ENCODE results near the gene ATXN7L3. TPM values are rescaled to one million over a fixed set of nuclear protein-coding genes. Genes with fewer than 3 reads are reported as not detected.
A peak's percentile ranks its signal among the peaks of the same experiment; 100 is the strongest.

Gene ATXN7L3
- total and polyA plus RNA-seq, 9 of the 15 experiments (the other 6 are each of a cell fraction or from before 2014, with no cell fraction given) = 0.62 to 66.1 (median 33.2) TPM

DNA sequence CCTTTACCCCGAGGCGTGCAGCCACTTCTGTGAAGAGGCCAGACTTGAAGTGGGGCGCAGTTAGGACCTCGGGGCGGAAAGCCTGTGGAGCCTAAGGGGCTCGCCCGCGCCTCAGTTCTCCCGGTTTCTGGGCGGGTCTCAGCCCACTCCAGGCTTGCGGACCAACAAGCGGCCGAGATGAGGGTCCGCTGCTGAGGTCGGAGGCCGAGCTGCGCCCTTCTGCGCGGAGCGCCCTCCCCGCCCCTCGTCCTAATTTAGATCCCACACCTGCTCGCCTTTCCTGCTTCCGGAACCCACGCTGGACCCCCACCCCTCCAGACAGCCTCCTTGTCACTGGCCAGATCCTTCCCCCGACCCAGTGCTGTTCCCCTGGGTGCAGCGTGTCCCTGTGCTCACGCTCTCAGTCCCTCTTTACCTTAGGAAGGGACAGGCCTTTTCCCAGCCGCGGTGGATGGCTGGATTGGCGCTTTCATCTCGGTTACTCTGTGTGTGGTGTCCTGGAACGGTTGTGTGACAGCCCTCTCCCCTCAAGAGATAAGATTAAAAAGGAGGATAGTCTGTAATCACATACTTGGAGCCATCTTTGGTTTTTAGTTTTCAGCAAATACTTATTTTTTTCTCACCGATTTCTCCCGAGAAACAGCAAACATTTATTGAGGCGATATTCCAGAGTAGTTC lies 933 bp upstream of the ATXN7L3 start (continued):
- TF ChIP-seq ETV1 (tag; conservative IDR thresholded peaks at IDR 0.05; ENCODE audit: low read depth) (0 out of 2 replicates have a peak, but pooled peaks have one; percentile 8), BCL6 (CRISPR knock-in tag; IDR thresholded peaks at IDR 0.05) (no peak), KDM4B (IDR thresholded peaks at IDR 0.05; ENCODE audit: borderline replicate concordance in 2 of 2, low read depth in 1 of 2) (no peak), LCOR (CRISPR knock-in tag; IDR thresholded peaks at IDR 0.05) (no peak), ZSCAN32 (CRISPR knock-in tag; IDR thresholded peaks at IDR 0.05) (no peak), PPARD (CRISPR knock-in tag; IDR thresholded peaks at IDR 0.05) (no peak), MTA3 (IDR thresholded peaks at IDR 0.05; ENCODE audit: borderline replicate concordance) (0 out of 2 replicates have a peak, but pooled peaks have one; percentile 28), ATF7 (IDR thresholded peaks at IDR 0.05) (0 out of 2 replicates have a peak, but pooled peaks have one; percentile 11), BHLHE40 (IDR thresholded peaks at IDR 0.05; ENCODE audit: low read length) (no peak), GABPA (tag; conservative IDR thresholded peaks at IDR 0.05; ENCODE audit: low read depth) (peak; percentile 73), GTF2E2 (tag; IDR thresholded peaks at IDR 0.05) (no peak), PHB (CRISPR knock-in tag; IDR thresholded peaks at IDR 0.05) (no peak), ZBED1 (IDR thresholded peaks at IDR 0.05) (no peak)
- TF ChIP-seq, protein P1, sequence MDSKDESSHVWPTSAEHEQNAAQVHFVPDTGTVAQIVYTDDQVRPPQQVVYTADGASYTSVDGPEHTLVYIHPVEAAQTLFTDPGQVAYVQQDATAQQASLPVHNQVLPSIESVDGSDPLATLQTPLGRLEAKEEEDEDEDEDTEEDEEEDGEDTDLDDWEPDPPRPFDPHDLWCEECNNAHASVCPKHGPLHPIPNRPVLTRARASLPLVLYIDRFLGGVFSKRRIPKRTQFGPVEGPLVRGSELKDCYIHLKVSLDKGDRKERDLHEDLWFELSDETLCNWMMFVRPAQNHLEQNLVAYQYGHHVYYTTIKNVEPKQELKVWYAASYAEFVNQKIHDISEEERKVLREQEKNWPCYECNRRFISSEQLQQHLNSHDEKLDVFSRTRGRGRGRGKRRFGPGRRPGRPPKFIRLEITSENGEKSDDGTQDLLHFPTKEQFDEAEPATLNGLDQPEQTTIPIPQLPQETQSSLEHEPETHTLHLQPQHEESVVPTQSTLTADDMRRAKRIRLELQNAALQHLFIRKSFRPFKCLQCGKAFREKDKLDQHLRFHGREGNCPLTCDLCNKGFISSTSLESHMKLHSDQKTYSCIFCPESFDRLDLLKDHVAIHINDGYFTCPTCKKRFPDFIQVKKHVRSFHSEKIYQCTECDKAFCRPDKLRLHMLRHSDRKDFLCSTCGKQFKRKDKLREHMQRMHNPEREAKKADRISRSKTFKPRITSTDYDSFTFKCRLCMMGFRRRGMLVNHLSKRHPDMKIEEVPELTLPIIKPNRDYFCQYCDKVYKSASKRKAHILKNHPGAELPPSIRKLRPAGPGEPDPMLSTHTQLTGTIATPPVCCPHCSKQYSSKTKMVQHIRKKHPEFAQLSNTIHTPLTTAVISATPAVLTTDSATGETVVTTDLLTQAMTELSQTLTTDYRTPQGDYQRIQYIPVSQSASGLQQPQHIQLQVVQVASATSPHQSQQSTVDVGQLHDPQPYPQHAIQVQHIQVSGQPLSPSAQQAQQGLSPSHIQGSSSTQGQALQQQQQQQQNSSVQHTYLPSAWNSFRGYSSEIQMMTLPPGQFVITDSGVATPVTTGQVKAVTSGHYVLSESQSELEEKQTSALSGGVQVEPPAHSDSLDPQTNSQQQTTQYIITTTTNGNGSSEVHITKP (IDR thresholded peaks at IDR 0.05; ENCODE audit: partially characterized antibody) = no peak
- TF ChIP-seq, protein P2, sequence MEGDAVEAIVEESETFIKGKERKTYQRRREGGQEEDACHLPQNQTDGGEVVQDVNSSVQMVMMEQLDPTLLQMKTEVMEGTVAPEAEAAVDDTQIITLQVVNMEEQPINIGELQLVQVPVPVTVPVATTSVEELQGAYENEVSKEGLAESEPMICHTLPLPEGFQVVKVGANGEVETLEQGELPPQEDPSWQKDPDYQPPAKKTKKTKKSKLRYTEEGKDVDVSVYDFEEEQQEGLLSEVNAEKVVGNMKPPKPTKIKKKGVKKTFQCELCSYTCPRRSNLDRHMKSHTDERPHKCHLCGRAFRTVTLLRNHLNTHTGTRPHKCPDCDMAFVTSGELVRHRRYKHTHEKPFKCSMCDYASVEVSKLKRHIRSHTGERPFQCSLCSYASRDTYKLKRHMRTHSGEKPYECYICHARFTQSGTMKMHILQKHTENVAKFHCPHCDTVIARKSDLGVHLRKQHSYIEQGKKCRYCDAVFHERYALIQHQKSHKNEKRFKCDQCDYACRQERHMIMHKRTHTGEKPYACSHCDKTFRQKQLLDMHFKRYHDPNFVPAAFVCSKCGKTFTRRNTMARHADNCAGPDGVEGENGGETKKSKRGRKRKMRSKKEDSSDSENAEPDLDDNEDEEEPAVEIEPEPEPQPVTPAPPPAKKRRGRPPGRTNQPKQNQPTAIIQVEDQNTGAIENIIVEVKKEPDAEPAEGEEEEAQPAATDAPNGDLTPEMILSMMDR (IDR thresholded peaks at IDR 0.05 in 2 of 3, conservative IDR thresholded peaks at IDR 0.05 in 1 of 3; ENCODE audit: insufficient read depth in 2 of 3, low read depth in 1 of 3, low read length in 3 of 3) = no peak
- TF ChIP-seq, protein P3, sequence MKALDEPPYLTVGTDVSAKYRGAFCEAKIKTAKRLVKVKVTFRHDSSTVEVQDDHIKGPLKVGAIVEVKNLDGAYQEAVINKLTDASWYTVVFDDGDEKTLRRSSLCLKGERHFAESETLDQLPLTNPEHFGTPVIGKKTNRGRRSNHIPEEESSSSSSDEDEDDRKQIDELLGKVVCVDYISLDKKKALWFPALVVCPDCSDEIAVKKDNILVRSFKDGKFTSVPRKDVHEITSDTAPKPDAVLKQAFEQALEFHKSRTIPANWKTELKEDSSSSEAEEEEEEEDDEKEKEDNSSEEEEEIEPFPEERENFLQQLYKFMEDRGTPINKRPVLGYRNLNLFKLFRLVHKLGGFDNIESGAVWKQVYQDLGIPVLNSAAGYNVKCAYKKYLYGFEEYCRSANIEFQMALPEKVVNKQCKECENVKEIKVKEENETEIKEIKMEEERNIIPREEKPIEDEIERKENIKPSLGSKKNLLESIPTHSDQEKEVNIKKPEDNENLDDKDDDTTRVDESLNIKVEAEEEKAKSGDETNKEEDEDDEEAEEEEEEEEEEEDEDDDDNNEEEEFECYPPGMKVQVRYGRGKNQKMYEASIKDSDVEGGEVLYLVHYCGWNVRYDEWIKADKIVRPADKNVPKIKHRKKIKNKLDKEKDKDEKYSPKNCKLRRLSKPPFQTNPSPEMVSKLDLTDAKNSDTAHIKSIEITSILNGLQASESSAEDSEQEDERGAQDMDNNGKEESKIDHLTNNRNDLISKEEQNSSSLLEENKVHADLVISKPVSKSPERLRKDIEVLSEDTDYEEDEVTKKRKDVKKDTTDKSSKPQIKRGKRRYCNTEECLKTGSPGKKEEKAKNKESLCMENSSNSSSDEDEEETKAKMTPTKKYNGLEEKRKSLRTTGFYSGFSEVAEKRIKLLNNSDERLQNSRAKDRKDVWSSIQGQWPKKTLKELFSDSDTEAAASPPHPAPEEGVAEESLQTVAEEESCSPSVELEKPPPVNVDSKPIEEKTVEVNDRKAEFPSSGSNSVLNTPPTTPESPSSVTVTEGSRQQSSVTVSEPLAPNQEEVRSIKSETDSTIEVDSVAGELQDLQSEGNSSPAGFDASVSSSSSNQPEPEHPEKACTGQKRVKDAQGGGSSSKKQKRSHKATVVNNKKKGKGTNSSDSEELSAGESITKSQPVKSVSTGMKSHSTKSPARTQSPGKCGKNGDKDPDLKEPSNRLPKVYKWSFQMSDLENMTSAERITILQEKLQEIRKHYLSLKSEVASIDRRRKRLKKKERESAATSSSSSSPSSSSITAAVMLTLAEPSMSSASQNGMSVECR (CRISPR knock-in tag; IDR thresholded peaks at IDR 0.05) = 0 out of 2 replicates have a peak, but pooled peaks have one; percentile 59

Measured in K562 (cell line).